Body of pancreas (tissue), 4 donors: ENCODE data around the gene P4HTM. TPM values are rescaled to one million over a fixed set of nuclear protein-coding genes. Genes with fewer than 3 reads are reported as not detected.

Source experiments
- ATAC-seq: fragments of 150-250 bp; one replicate; pipeline ENCODE4 v1.9.1; 2016
- DNase-seq, 4 donors: peaks; one replicate each; pipeline ENCODE4 v3.0.0-alpha.2; 2019
- H3K27ac ChIP-seq, 4 donors: fragments of 200-600 bp; sonication (generic); 1 replicate in 3 of 4; 2 replicates in 1 of 4; pipeline versions ENCODE4 v1.5.1 to v1.6.1; 2016 to 2019; ENCODE audit warnings: mild to moderate bottlenecking in 1 of 4, mixed read lengths in 1 of 4, moderate library complexity in 1 of 4
- H3K27me3 ChIP-seq, 2 donors: fragments of 200-600 bp; sonication (generic); one replicate each; pipeline ENCODE4 v1.6.0; 2016; ENCODE audit warnings: mild to moderate bottlenecking in 1 of 2
- H3K36me3 ChIP-seq, 2 donors: fragments of 200-600 bp; sonication (generic); replicated peaks in 1 of 2; 2 replicates each; pipeline ENCODE4 v1.5.1; 2016; ENCODE audit warnings: low read depth in 2 of 2; ENCODE audit not compliant: insufficient read depth in 1 of 2
- H3K4me1 ChIP-seq: fragments of 200-600 bp; sonication (generic); one replicate; pipeline ENCODE4 v1.6.0; 2016
- H3K4me3 ChIP-seq, 2 donors: fragments of 200-600 bp; sonication (generic); 1 replicate in 1 of 2; 2 replicates in 1 of 2; pipeline ENCODE4 v1.5.1; 2016 to 2019
- H3K9me3 ChIP-seq, 3 donors: fragments of 200-600 bp; sonication (generic); 1 replicate in 2 of 3; 2 replicates in 1 of 3; pipeline ENCODE4 v1.5.1; 2016
- POLR2A ChIP-seq, 3 donors: fragments of 450-650 bp; IDR thresholded peaks; one replicate each; pipeline ENCODE4 v1.6.1; 2016; ENCODE audit warnings: antibody characterized with exemption in 3 of 3, mild to moderate bottlenecking in 2 of 3
- WGBS, 2 donors: methylation state at CpG; one replicate each; pipeline ENCODE4 v1.1.5; 2017; 5-methylcytosine and 5-hydroxymethylcytosine counted together
- intact Hi-C: fragments of 100-400 bp; cut with DNase I; formaldehyde crosslinking; loops from one replicate; pipeline ENCODE4 v1.15.1; 2023
- total RNA-seq, 2 donors: library from RNA; depleted of rRNA; stranded (reverse); fragments of >200 nt; gene quantifications; one replicate each; pipeline ENCODE4 v1.1.0, GENCODE V29; 2016
- TF ChIP-seq, protein P1 (sequence below), 7 experiments: fragments of 450-650 bp in 4 of 7; fragments of 200-600 bp in 3 of 7; sonication (generic) in 3 of 7; IDR thresholded peaks; one replicate each; pipeline ENCODE4 v1.5.1; 2016 to 2019; ENCODE audit warnings: antibody characterized with exemption in 7 of 7

The P4HTM gene
- total RNA-seq, 2 donors from 2014 or later: 72.9 to 73.8 TPM

DNA sequence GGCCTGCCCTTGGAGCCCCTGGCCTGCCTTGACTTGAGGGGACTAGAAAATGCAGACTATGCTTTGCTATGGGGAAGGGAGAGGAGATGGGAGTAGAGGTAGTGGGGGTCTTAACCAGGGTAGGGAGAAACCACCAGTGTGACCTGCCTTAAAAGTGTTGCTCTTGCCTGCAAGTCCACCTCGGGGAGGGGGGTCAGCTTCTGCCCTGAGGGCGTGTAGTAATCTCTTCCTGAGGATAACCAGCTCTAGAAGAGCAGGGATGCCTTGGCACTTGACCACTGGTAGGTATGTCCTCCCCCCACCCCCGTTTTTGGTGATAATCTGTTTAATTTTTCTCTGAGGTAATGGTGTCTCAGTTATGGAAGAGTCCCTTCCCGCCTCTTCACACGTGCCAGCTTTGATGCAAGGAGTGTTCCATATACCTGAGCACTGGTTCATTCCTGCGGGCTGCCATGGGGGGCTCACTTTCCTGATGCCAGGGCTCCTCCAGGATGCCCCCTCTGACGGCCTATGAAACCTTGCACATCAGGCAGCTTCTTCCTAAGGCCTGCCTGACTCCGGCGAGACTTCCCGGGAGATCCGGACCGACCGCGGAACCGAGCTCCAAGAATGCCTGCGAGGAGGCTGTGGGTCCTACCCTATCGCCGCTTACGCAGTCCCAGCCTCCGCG, 780 bp upstream of the P4HTM start:
- H3K27me3 ChIP-seq: no peaks in the 10 kb centered on the region
- ATAC-seq (no peak), DNase-seq (no peak)
- H3K36me3 ChIP-seq: no peaks in the 10 kb centered on the region
- H3K27ac ChIP-seq: peak overlapping the region; percentile 80 to 85 (median 82)
- peak overlapping the region; percentile 6 for H3K4me3 ChIP-seq
- TF ChIP-seq, protein P1, sequence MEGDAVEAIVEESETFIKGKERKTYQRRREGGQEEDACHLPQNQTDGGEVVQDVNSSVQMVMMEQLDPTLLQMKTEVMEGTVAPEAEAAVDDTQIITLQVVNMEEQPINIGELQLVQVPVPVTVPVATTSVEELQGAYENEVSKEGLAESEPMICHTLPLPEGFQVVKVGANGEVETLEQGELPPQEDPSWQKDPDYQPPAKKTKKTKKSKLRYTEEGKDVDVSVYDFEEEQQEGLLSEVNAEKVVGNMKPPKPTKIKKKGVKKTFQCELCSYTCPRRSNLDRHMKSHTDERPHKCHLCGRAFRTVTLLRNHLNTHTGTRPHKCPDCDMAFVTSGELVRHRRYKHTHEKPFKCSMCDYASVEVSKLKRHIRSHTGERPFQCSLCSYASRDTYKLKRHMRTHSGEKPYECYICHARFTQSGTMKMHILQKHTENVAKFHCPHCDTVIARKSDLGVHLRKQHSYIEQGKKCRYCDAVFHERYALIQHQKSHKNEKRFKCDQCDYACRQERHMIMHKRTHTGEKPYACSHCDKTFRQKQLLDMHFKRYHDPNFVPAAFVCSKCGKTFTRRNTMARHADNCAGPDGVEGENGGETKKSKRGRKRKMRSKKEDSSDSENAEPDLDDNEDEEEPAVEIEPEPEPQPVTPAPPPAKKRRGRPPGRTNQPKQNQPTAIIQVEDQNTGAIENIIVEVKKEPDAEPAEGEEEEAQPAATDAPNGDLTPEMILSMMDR (IDR thresholded peaks at IDR 0.05): no peak
- TF ChIP-seq POLR2A (IDR thresholded peaks at IDR 0.05): no peak
- no peaks in the 10 kb centered on the region for H3K9me3 ChIP-seq
- intact Hi-C loops: no loop called here
- WGBS, 2 donors: 6 to 26% methylated on average over 4 to 21 of the region's 21 CpGs
- H3K4me1 ChIP-seq: peaks cover 32% of the 10 kb centered on the region

DNA sequence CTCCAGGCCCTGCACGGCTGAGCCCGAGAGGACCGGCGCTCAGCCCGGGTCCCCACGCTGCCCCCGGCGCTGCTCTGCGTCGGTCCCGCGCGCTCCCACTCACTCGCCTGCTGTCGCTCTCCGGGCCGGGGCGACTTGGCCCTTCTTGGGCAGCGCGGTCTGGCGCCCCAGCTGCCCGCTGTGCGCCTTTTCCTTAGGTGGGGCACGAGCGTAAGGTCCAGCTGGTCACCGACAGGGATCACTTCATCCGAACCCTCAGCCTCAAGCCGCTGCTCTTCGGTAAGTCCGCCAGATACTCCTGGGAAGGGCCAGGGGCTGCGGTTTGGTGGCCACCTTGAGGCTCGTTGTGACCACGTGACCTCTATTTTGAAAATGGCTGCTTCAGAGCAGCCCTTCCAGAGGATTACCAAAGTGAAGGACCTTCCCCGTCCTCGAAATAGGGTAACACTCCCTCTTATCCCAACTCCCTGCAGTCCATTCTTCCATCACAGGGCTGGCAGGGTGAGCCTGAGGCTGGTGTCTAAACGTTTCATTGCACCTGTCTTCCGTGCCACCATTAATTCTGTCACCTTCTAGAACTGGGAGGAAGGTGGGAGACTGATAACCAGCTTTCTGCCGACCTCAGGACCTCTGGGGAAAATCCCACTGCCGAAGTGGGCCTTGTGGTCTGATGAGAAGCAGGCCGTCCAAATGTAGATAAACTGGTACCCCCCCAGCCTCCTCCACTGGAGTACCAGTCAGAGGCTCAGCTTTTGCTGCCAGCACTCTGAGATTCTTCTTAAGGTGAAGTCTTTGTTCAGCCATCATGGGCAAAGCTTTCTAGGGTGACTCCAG, 812 bp downstream of the P4HTM start:
- TF ChIP-seq, protein P1 (IDR thresholded peaks at IDR 0.05): no peak
- peak in 1 of 3 donors; percentile 17 for TF ChIP-seq POLR2A (IDR thresholded peaks at IDR 0.05)
- H3K27me3 ChIP-seq: no peaks in the 10 kb centered on the region
- peak overlapping the region; percentile 80 to 85 (median 82) for H3K27ac ChIP-seq
- ATAC-seq (peak; percentile 36), DNase-seq (peak in 2 of 4 donors; percentile 28 to 48)
- WGBS, 2 donors: 0 to 2% methylated on average over 4 to 33 of the region's 40 CpGs
- H3K36me3 ChIP-seq: no peaks in the 10 kb centered on the region
- intact Hi-C loops: no loop called here
- peak overlapping the region; percentile 85 to 98 for H3K4me3 ChIP-seq
- no peaks in the 10 kb centered on the region for H3K9me3 ChIP-seq
- peaks cover 32% of the 10 kb centered on the region for H3K4me1 ChIP-seq

DNA sequence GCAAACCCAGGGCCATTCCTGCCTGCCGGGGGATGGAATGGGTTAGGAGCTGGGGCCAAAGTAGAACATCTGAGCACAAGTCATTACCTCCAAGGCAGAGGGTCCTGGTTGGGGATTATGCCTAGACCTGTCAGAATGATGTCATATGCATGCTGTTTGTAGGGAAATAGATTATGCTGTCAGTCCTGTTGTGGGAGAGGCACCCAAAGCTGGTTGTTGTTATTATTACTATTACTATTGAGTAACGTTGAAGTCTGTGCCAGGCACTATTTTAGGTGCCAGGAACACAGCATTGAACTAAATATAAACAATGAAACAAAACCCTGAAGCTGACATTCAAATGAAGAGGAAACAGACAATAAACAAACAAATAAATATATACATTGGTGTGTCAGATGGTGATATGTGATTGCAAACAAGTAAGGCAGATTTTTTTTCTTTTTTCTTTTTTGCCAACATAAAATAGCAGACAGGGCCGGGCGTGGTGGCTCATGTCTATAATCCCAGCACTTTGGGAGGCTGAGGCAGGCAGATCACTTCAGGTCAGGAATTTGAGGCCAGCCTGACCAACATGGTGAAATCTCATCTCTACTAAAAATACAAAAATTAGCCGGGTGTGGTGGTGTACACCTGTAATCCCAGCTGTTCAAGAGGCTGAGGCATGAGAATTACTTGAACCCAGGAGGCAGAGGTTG, 2.0 kb downstream of the P4HTM start:
- H3K27me3 ChIP-seq: no peaks in the 10 kb centered on the region
- peaks cover 32% of the 10 kb centered on the region for H3K4me1 ChIP-seq
- intact Hi-C loops: no loop called here
- H3K4me3 ChIP-seq: no peak overlapping the region
- peak overlapping the region in 1 of 4 donors; percentile 85 for H3K27ac ChIP-seq
- WGBS, 2 donors: 66 to 72% methylated on average over 5 of the region's 5 CpGs
- DNase-seq (no peak), ATAC-seq (no peak)
- TF ChIP-seq, protein P1 (IDR thresholded peaks at IDR 0.05): no peak
- no peak for TF ChIP-seq POLR2A (IDR thresholded peaks at IDR 0.05)
- no peaks in the 10 kb centered on the region for H3K36me3 ChIP-seq
- H3K9me3 ChIP-seq: no peaks in the 10 kb centered on the region

DNA sequence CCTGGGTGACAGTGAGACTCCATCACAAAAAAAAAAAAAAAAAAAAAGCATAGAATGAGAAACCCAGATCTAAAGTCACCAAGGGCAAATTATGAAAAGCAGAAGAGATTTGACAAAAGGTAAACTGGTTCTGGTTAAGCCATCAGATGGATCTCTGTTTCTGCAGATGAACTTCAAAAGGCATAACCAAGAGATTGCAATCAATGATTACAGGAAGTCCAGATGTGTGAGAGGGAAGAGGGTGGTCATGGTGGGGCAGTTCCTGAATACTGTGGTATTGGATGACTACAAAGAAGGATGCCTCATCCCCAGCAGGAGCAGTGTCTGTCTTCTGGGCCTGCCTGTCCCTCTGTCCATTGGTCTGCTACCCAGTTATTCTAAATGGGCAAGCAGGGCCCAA, 3.8 kb downstream of the P4HTM start:
- ATAC-seq (no peak), DNase-seq (no peak)
- Histone ChIP-seq H3K27ac (no peak overlapping the region), H3K27me3 (no peaks in the 10 kb centered on the region), H3K4me1 (peaks cover 25% of the 10 kb centered on the region), H3K4me3 (no peak overlapping the region), H3K36me3 (no peaks in the 10 kb centered on the region), H3K9me3 (no peaks in the 10 kb centered on the region)
- intact Hi-C loops: no loop called here
- no peak for TF ChIP-seq POLR2A (IDR thresholded peaks at IDR 0.05)
- TF ChIP-seq, protein P1 (IDR thresholded peaks at IDR 0.05): no peak
